ENCODE measurements around the gene CHAF1A.

The CHAF1A gene

GRCh38 chr19:4365791-4366665 is 36.4 kb upstream of the CHAF1A start:
- H4K20me1 ChIP-seq (ENCODE audit: insufficient read depth, low read length, poor library complexity, severe bottlenecking) = peaks cover 12% of the 10 kb centered on the region
- peaks cover 28% of the 10 kb centered on the region for H3K4me1 ChIP-seq (ENCODE audit: insufficient read depth, low read length, poor library complexity, severe bottlenecking)
- no peaks in the 10 kb centered on the region for H3K9me2 ChIP-seq (replicated peaks; ENCODE audit: low read depth, low read length)
- no peak overlapping the region for H3K4me2 ChIP-seq (ENCODE audit: low read depth, low read length, poor library complexity, severe bottlenecking)
- H3K36me3 ChIP-seq (ENCODE audit: insufficient read depth, low read length) = peaks cover 47% of the 10 kb centered on the region; the same call in 1 of the 2 replicates
- no peak overlapping the region for H3K4me3 ChIP-seq (ENCODE audit: low read length, poor library complexity, severe bottlenecking)
- no peak overlapping the region for H3K9ac ChIP-seq (ENCODE audit: low read depth, low read length, poor library complexity, severe bottlenecking)
- H3K27me3 ChIP-seq (ENCODE audit: insufficient read depth, low read length, poor library complexity, severe bottlenecking) = no peaks in the 10 kb centered on the region
- TF ChIP-seq CTCF (conservative IDR thresholded peaks at IDR 0.05; ENCODE audit: low read length) = no peak
- TF ChIP-seq EZH2phosphoT487 (IDR thresholded peaks at IDR 0.05; ENCODE audit: borderline replicate concordance) = no peak
- H3K9me3 ChIP-seq (ENCODE audit: insufficient read depth, low read depth, low read length) = no peaks in the 10 kb centered on the region
- no peak overlapping the region for H2AFZ ChIP-seq (ENCODE audit: low read length)
- peaks cover 19% of the 10 kb centered on the region; the same call in 1 of the 2 replicates for H3K79me2 ChIP-seq (ENCODE audit: insufficient read depth, low read length)
- no peaks in the 10 kb centered on the region for H3F3A ChIP-seq (ENCODE audit: low read depth)

- Histone ChIP-seq H2AFZ (ENCODE audit: low read length) (no peak overlapping the region), H3F3A (ENCODE audit: low read depth) (no peaks in the 10 kb centered on the region), H3K9me2 (replicated peaks; ENCODE audit: low read depth, low read length) (no peaks in the 10 kb centered on the region), H3K4me3 (ENCODE audit: low read length, poor library complexity, severe bottlenecking) (no peak overlapping the region), H3K27me3 (ENCODE audit: insufficient read depth, low read length, poor library complexity, severe bottlenecking) (no peaks in the 10 kb centered on the region), H3K4me1 (ENCODE audit: insufficient read depth, low read length, poor library complexity, severe bottlenecking) (peaks cover 28% of the 10 kb centered on the region), H3K9ac (ENCODE audit: low read depth, low read length, poor library complexity, severe bottlenecking) (no peak overlapping the region), H3K9me3 (ENCODE audit: insufficient read depth, low read depth, low read length) (no peaks in the 10 kb centered on the region), H4K20me1 (ENCODE audit: insufficient read depth, low read length, poor library complexity, severe bottlenecking) (peaks cover 16% of the 10 kb centered on the region), H3K4me2 (ENCODE audit: low read depth, low read length, poor library complexity, severe bottlenecking) (no peak overlapping the region), H3K36me3 (ENCODE audit: insufficient read depth, low read length) (peaks cover 41% of the 10 kb centered on the region; the same call in 1 of the 2 replicates), H3K79me2 (ENCODE audit: insufficient read depth, low read length) (peaks cover 26% of the 10 kb centered on the region; the same call in 1 of the 2 replicates)
- TF ChIP-seq CTCF (conservative IDR thresholded peaks at IDR 0.05; ENCODE audit: low read length) (no peak), EZH2phosphoT487 (IDR thresholded peaks at IDR 0.05; ENCODE audit: borderline replicate concordance) (no peak)
These were observed 35.6 kb upstream of the CHAF1A start for GRCh38 chr19:4366666-4367335.

GRCh38 chr19:4367336-4367723 is 35.1 kb upstream of the CHAF1A start:
- Histone ChIP-seq H3K4me2 (ENCODE audit: low read depth, low read length, poor library complexity, severe bottlenecking) (no peak overlapping the region), H3K79me2 (ENCODE audit: insufficient read depth, low read length) (peaks cover 32% of the 10 kb centered on the region; the same call in 1 of the 2 replicates), H3K4me1 (ENCODE audit: insufficient read depth, low read length, poor library complexity, severe bottlenecking) (peaks cover 28% of the 10 kb centered on the region), H3K4me3 (ENCODE audit: low read length, poor library complexity, severe bottlenecking) (no peak overlapping the region), H3K27me3 (ENCODE audit: insufficient read depth, low read length, poor library complexity, severe bottlenecking) (no peaks in the 10 kb centered on the region), H3K36me3 (ENCODE audit: insufficient read depth, low read length) (peaks cover 36% of the 10 kb centered on the region; the same call in 1 of the 2 replicates), H3F3A (ENCODE audit: low read depth) (no peaks in the 10 kb centered on the region), H4K20me1 (ENCODE audit: insufficient read depth, low read length, poor library complexity, severe bottlenecking) (peaks cover 16% of the 10 kb centered on the region), H3K9ac (ENCODE audit: low read depth, low read length, poor library complexity, severe bottlenecking) (no peak overlapping the region), H3K9me2 (replicated peaks; ENCODE audit: low read depth, low read length) (no peaks in the 10 kb centered on the region), H3K9me3 (ENCODE audit: insufficient read depth, low read depth, low read length) (no peaks in the 10 kb centered on the region), H2AFZ (ENCODE audit: low read length) (no peak overlapping the region)
- no peak for TF ChIP-seq EZH2phosphoT487 (IDR thresholded peaks at IDR 0.05; ENCODE audit: borderline replicate concordance)
- no peak for TF ChIP-seq CTCF (conservative IDR thresholded peaks at IDR 0.05; ENCODE audit: low read length)
